ENCODE measurements around the gene GSTT4.
"Not testable (repeated sequence)": the region's sequence is repeated elsewhere in the genome, so short reads cannot be mapped to it uniquely, and the experiment has no call there.

The GSTT4 gene

GRCh38 chr22:24005201-24005600 is at the start of gene GSTT4:
Gene GSTT4 (minus strand): TSS chr22:24005453. CDS start chr22:24005356, 97 bp downstream.
- no peak for DNase-seq (ENCODE audit: low read depth)

GRCh38 chr22:24054356-24054755 is 49.1 kb upstream of the GSTT4 start:
- DNase-seq (ENCODE audit: low read depth), result no peak

- no peak for DNase-seq (ENCODE audit: low read depth)
Measured at GRCh38 chr22:24053481-24054226, 48.4 kb upstream of the GSTT4 start.

GRCh38 chr22:24051568-24051967 is 46.3 kb upstream of the GSTT4 start:
- no peak for DNase-seq (ENCODE audit: low read depth)

GRCh38 chr22:24051028-24051427 is 45.8 kb upstream of the GSTT4 start:
- DNase-seq (ENCODE audit: low read depth), result no peak

- no peak for DNase-seq (ENCODE audit: low read depth)
Measured at GRCh38 chr22:24049978-24050377, 44.7 kb upstream of the GSTT4 start.

GRCh38 chr22:24049211-24049610 is 44.0 kb upstream of the GSTT4 start:
- no peak for DNase-seq (ENCODE audit: low read depth)

- DNase-seq (ENCODE audit: low read depth), result no peak
Measured at GRCh38 chr22:24046024-24046423, 40.8 kb upstream of the GSTT4 start.

GRCh38 chr22:24043958-24044357 is 38.7 kb upstream of the GSTT4 start:
- DNase-seq (ENCODE audit: low read depth), result no peak

- not testable (repeated sequence) for DNase-seq (ENCODE audit: low read depth)
Measured at GRCh38 chr22:24043465-24043864, 38.2 kb upstream of the GSTT4 start.

GRCh38 chr22:24040946-24041345 is 35.7 kb upstream of the GSTT4 start:
- DNase-seq (ENCODE audit: low read depth), result no peak

- no peak for DNase-seq (ENCODE audit: low read depth)
Measured at GRCh38 chr22:24039046-24039445, 33.8 kb upstream of the GSTT4 start.

GRCh38 chr22:24037851-24038765 is 32.9 kb upstream of the GSTT4 start:
- DNase-seq (ENCODE audit: low read depth), result no peak

GRCh38 chr22:24035296-24035695 is 30.0 kb upstream of the GSTT4 start:
- no peak for DNase-seq (ENCODE audit: low read depth)

- DNase-seq (ENCODE audit: low read depth), result no peak
Measured at GRCh38 chr22:24033731-24034130, 28.5 kb upstream of the GSTT4 start.

- DNase-seq (ENCODE audit: low read depth), result no peak
Measured at GRCh38 chr22:24030186-24030702, 25.0 kb upstream of the GSTT4 start.

GRCh38 chr22:24029304-24029703 is 24.1 kb upstream of the GSTT4 start:
- no peak for DNase-seq (ENCODE audit: low read depth)

GRCh38 chr22:24028533-24028932 is 23.3 kb upstream of the GSTT4 start:
- DNase-seq (ENCODE audit: low read depth), result no peak

- no peak for DNase-seq (ENCODE audit: low read depth)
Measured at GRCh38 chr22:24027991-24028390, 22.7 kb upstream of the GSTT4 start.

GRCh38 chr22:24027389-24027975 is 22.2 kb upstream of the GSTT4 start:
- no peak for DNase-seq (ENCODE audit: low read depth)

GRCh38 chr22:24026733-24027132 is 21.5 kb upstream of the GSTT4 start:
- DNase-seq (ENCODE audit: low read depth), result no peak

- DNase-seq (ENCODE audit: low read depth), result no peak
Measured at GRCh38 chr22:24026056-24026455, 20.8 kb upstream of the GSTT4 start.

- no peak for DNase-seq (ENCODE audit: low read depth)
Measured at GRCh38 chr22:24025475-24025874, 20.2 kb upstream of the GSTT4 start.

Measured in activated T-helper 1 cell treated with Interleukin-2 at 50 U/mL for 16 hours (primary cell).